Measurements from ENCODE around the gene CNN3. TPM values are rescaled to one million over a fixed set of nuclear protein-coding genes. Genes with fewer than 3 reads are reported as not detected.

The CNN3 gene
- total RNA-seq, 4 donors from 2014 or later: 307 to 344 (median 329) TPM

- 23 to 25% methylated on average over 4 of the region's 4 CpGs for WGBS, 2 donors
- H3K27me3 ChIP-seq: no peaks in the 10 kb centered on the region
- peaks cover 3 to 75% (median 43%) of the 10 kb centered on the region in 4 donors for H3K4me1 ChIP-seq
Observed at GRCh38 chr1:94865360-94865759, 61.5 kb downstream of the CNN3 start.

GRCh38 chr1:94864821-94865220, 62.1 kb downstream of the CNN3 start:
- H3K36me3 ChIP-seq: no peaks in the 10 kb centered on the region
- WGBS, 2 donors: 34 to 37% methylated on average over 9 of the region's 9 CpGs
- H3K4me3 ChIP-seq: peak overlapping the region in 2 of 4 donors; percentile 14 to 20
- H3K4me1 ChIP-seq: peaks cover 3 to 81% (median 43%) of the 10 kb centered on the region in 4 donors
- no peak for TF ChIP-seq POLR2A (IDR thresholded peaks at IDR 0.05)
- TF ChIP-seq EP300 (IDR thresholded peaks at IDR 0.05): peak in 1 of 2 donors; percentile 8
- no peak for TF ChIP-seq CTCF (IDR thresholded peaks at IDR 0.05)
- no peak for DNase-seq (ENCODE audit: low spot score in 2 of 2)
- no peaks in the 10 kb centered on the region for H3K9me3 ChIP-seq
- H3K27me3 ChIP-seq: no peaks in the 10 kb centered on the region
- H3K27ac ChIP-seq: peak overlapping the region; percentile 74 to 98 (median 84)

More at GRCh38 chr1:94865360-94865759, 61.5 kb downstream of the CNN3 start:
- Histone ChIP-seq H3K4me3 (no peak overlapping the region), H3K27ac (peak overlapping the region; percentile 74 to 98 (median 84)), H3K9me3 (no peaks in the 10 kb centered on the region), H3K36me3 (no peaks in the 10 kb centered on the region)
- no peak for DNase-seq (ENCODE audit: low spot score in 2 of 2)
- TF ChIP-seq EP300 (IDR thresholded peaks at IDR 0.05) (peak; percentile 0 to 77), POLR2A (IDR thresholded peaks at IDR 0.05) (no peak), CTCF (IDR thresholded peaks at IDR 0.05) (no peak)

GRCh38 chr1:94863919-94864318, 63.0 kb downstream of the CNN3 start:
- Histone ChIP-seq H3K27ac (peak overlapping the region; percentile 74 to 98 (median 84)), H3K27me3 (no peaks in the 10 kb centered on the region), H3K4me1 (peaks cover 3 to 87% (median 47%) of the 10 kb centered on the region in 4 donors), H3K9me3 (no peaks in the 10 kb centered on the region), H3K36me3 (no peaks in the 10 kb centered on the region), H3K4me3 (peak overlapping the region in 1 of 4 donors; percentile 21)
- 17% methylated on average over 4 of the region's 4 CpGs for WGBS, 2 donors
- DNase-seq (ENCODE audit: low spot score in 2 of 2): peak in 1 of 2 donors; percentile 71
- no peak for TF ChIP-seq CTCF (IDR thresholded peaks at IDR 0.05)
- TF ChIP-seq POLR2A (IDR thresholded peaks at IDR 0.05): no peak
- peak; percentile 62 to 93 for TF ChIP-seq EP300 (IDR thresholded peaks at IDR 0.05)

GRCh38 chr1:94863297-94863911, 63.5 kb downstream of the CNN3 start:
- Histone ChIP-seq H3K27me3 (no peaks in the 10 kb centered on the region), H3K4me3 (no peak overlapping the region), H3K9me3 (no peaks in the 10 kb centered on the region), H3K4me1 (peaks cover 3 to 87% (median 48%) of the 10 kb centered on the region in 4 donors), H3K27ac (peak overlapping the region; percentile 74 to 98 (median 84)), H3K36me3 (no peaks in the 10 kb centered on the region)
- no peak for DNase-seq (ENCODE audit: low spot score in 2 of 2)
- WGBS, 2 donors: 0 to 2% methylated on average over 2 of the region's 2 CpGs
- TF ChIP-seq EP300 (IDR thresholded peaks at IDR 0.05): peak in 1 of 2 donors; percentile 58
- TF ChIP-seq POLR2A (IDR thresholded peaks at IDR 0.05): no peak

GRCh38 chr1:94862718-94863117, 64.2 kb downstream of the CNN3 start:
- no peaks in the 10 kb centered on the region for H3K36me3 ChIP-seq
- H3K27me3 ChIP-seq: no peaks in the 10 kb centered on the region
- TF ChIP-seq CTCF (IDR thresholded peaks at IDR 0.05): no peak
- no peak for TF ChIP-seq POLR2A (IDR thresholded peaks at IDR 0.05)
- TF ChIP-seq EP300 (IDR thresholded peaks at IDR 0.05): no peak
- WGBS, 2 donors: 87 to 98% methylated on average over 2 of the region's 2 CpGs
- DNase-seq (ENCODE audit: low spot score in 2 of 2): no peak
- peak overlapping the region; percentile 74 to 98 (median 84) for H3K27ac ChIP-seq
- peaks cover 3 to 85% (median 48%) of the 10 kb centered on the region in 4 donors for H3K4me1 ChIP-seq
- H3K4me3 ChIP-seq: no peak overlapping the region
- H3K9me3 ChIP-seq: no peaks in the 10 kb centered on the region

All from tibial nerve (tissue), 4 donors.